ENCODE measurements around the gene FANCC. TPM values are rescaled to one million over a fixed set of nuclear protein-coding genes. Genes with fewer than 3 reads are reported as not detected.

FANCC gene
- total RNA-seq, 2 donors from 2014 or later: 7.5 to 12.5 TPM

- Histone ChIP-seq H3K9me3 (no peaks in the 10 kb centered on the region), H3K27ac (peak overlapping the region in 1 of 4 donors; percentile 12), H3K36me3 (replicated peaks in 1 of 2; ENCODE audit: insufficient read depth in 1 of 2, low read depth in 2 of 2) (no peaks in the 10 kb centered on the region), H3K4me3 (no peak overlapping the region), H3K27me3 (no peaks in the 10 kb centered on the region), H3K4me1 (no peaks in the 10 kb centered on the region)
- ATAC-seq (no peak), DNase-seq (no peak)
- WGBS, 2 donors: 61 to 78% methylated on average over 7 of the region's 7 CpGs
- intact Hi-C loops (cut with DNase I): no loop called here
- TF ChIP-seq CTCF (IDR thresholded peaks at IDR 0.05): no peak
- TF ChIP-seq POLR2A (IDR thresholded peaks at IDR 0.05): no peak
Observed at GRCh38 chr9:95147452-95148207, 169.9 kb downstream of the FANCC start.

GRCh38 chr9:95143591-95144561 lies 173.6 kb downstream of the FANCC start:
- no peaks in the 10 kb centered on the region for H3K36me3 ChIP-seq (replicated peaks in 1 of 2; ENCODE audit: insufficient read depth in 1 of 2, low read depth in 2 of 2)
- no peaks in the 10 kb centered on the region for H3K4me1 ChIP-seq
- no peak overlapping the region for H3K4me3 ChIP-seq
- DNase-seq: peak; percentile 44 to 73 (median 56)
- no peak for TF ChIP-seq CTCF (IDR thresholded peaks at IDR 0.05)
- TF ChIP-seq POLR2A (IDR thresholded peaks at IDR 0.05): no peak
- H3K27me3 ChIP-seq: no peaks in the 10 kb centered on the region
- no peaks in the 10 kb centered on the region for H3K9me3 ChIP-seq
- intact Hi-C loops (cut with DNase I): no loop called here
- no peak overlapping the region for H3K27ac ChIP-seq
- peak; percentile 69 for ATAC-seq
- 83 to 92% methylated on average over 18 of the region's 18 CpGs for WGBS, 2 donors

- Histone ChIP-seq H3K27ac (no peak overlapping the region), H3K4me3 (no peak overlapping the region), H3K4me1 (no peaks in the 10 kb centered on the region), H3K27me3 (no peaks in the 10 kb centered on the region), H3K9me3 (no peaks in the 10 kb centered on the region), H3K36me3 (replicated peaks in 1 of 2; ENCODE audit: insufficient read depth in 1 of 2, low read depth in 2 of 2) (no peaks in the 10 kb centered on the region)
- ATAC-seq: no peak
- no peak for TF ChIP-seq POLR2A (IDR thresholded peaks at IDR 0.05)
- TF ChIP-seq CTCF (IDR thresholded peaks at IDR 0.05): no peak
- intact Hi-C loops (cut with DNase I): no loop called here
- DNase-seq: no peak
- WGBS, 2 donors: 96 to 97% methylated on average over 3 of the region's 3 CpGs
Observed at GRCh38 chr9:95142728-95143127, 174.8 kb downstream of the FANCC start.

GRCh38 chr9:95142315-95142714 lies 175.2 kb downstream of the FANCC start:
- ATAC-seq (no peak), DNase-seq (no peak)
- H3K4me3 ChIP-seq: no peak overlapping the region
- TF ChIP-seq CTCF (IDR thresholded peaks at IDR 0.05) (no peak), POLR2A (IDR thresholded peaks at IDR 0.05) (no peak)
- no peak overlapping the region for H3K27ac ChIP-seq
- WGBS, 2 donors: 96 to 98% methylated on average over 4 of the region's 4 CpGs
- no peaks in the 10 kb centered on the region for H3K27me3 ChIP-seq
- no peaks in the 10 kb centered on the region for H3K36me3 ChIP-seq (replicated peaks in 1 of 2; ENCODE audit: insufficient read depth in 1 of 2, low read depth in 2 of 2)
- intact Hi-C loops (cut with DNase I): no loop called here
- no peaks in the 10 kb centered on the region for H3K4me1 ChIP-seq
- H3K9me3 ChIP-seq: no peaks in the 10 kb centered on the region

Data from body of pancreas (tissue), 4 donors.